IgD-negative memory B cell (primary cell): ENCODE measurements around the gene IGF2R. TPM values are rescaled to one million over a fixed set of nuclear protein-coding genes. Genes with fewer than 3 reads are reported as not detected.

ENCODE experiments used
- polyA plus RNA-seq: library from polyadenylated mRNA; unstranded; fragments of 300-500 nt; fragmentation: Illumina TruSeq; gene quantifications from one replicate; pipeline ENCODE4 v1.2.3, GENCODE V29; 2021

IGF2R gene
- polyA plus RNA-seq, 1 donor from 2014 or later: 4.7 TPM

Other genes with a start within 250 kb of the IGF2R start
- gene WTAP, start 241.6 kb upstream of the IGF2R start, polyA plus RNA-seq: 127 TPM
- 23.6 TPM for gene ACAT2, start 207.0 kb upstream of the IGF2R start, polyA plus RNA-seq
- 82.7 TPM for gene TCP1, start 179.5 kb upstream of the IGF2R start, polyA plus RNA-seq
- 108 TPM for gene MRPL18, start 178.6 kb upstream of the IGF2R start, polyA plus RNA-seq
- gene PNLDC1, start 168.8 kb upstream of the IGF2R start, polyA plus RNA-seq: 0.89 TPM
- gene MAS1, start 78.1 kb upstream of the IGF2R start, polyA plus RNA-seq: not detected
- gene SLC22A1, start 152.7 kb downstream of the IGF2R start, polyA plus RNA-seq: 0.18 TPM